Measurements from ENCODE around the gene OR6K6.

DNA sequence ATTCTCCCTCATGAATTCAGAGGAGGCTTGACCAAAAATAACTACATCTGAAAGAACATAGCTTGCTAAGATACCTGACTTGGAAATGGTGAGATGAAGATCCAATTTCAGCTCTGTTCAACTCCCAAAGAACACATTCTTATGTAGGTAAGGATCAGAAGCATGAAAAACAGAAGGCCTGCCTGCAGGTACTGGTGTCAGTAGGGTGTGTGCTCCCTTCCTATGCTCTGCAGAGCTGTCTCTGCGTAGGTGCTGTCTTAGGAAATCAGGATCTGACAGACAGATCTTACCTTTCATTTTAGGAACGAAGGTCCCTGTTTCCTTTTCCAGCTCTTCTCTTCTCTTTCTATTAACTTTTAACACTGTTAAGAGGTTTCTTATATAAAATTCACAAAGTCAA is 48.4 kb upstream of the OR6K6 start:
- TF ChIP-seq POLR2A (IDR thresholded peaks at IDR 0.05) (no peak), EP300 (IDR thresholded peaks at IDR 0.05) (no peak)
- TF ChIP-seq, protein P1, sequence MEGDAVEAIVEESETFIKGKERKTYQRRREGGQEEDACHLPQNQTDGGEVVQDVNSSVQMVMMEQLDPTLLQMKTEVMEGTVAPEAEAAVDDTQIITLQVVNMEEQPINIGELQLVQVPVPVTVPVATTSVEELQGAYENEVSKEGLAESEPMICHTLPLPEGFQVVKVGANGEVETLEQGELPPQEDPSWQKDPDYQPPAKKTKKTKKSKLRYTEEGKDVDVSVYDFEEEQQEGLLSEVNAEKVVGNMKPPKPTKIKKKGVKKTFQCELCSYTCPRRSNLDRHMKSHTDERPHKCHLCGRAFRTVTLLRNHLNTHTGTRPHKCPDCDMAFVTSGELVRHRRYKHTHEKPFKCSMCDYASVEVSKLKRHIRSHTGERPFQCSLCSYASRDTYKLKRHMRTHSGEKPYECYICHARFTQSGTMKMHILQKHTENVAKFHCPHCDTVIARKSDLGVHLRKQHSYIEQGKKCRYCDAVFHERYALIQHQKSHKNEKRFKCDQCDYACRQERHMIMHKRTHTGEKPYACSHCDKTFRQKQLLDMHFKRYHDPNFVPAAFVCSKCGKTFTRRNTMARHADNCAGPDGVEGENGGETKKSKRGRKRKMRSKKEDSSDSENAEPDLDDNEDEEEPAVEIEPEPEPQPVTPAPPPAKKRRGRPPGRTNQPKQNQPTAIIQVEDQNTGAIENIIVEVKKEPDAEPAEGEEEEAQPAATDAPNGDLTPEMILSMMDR (IDR thresholded peaks at IDR 0.05): no peak
